Mesenchymal stem cell (in vitro differentiated cells and primary cell): ENCODE results near the gene DGKG.

Experiments
- DNase-seq: peaks from one replicate; pipeline ENCODE4 v3.0.0-alpha.2; 2013
- H2AFZ ChIP-seq: one replicate; pipeline ENCODE4 v1.6.1; 2013; ENCODE audit warnings: low read depth, mild to moderate bottlenecking, control low read depth, inconsistent platforms, low read length, moderate library complexity
- H2AK5ac ChIP-seq: 2 replicates; pipeline ENCODE4 v1.6.1; 2013; ENCODE audit warnings: low read length, moderate library complexity, mild to moderate bottlenecking, inconsistent platforms; ENCODE audit not compliant: severe bottlenecking
- H2BK120ac ChIP-seq: one replicate; pipeline ENCODE4 v1.6.1; 2013; ENCODE audit warnings: low read depth, mild to moderate bottlenecking, inconsistent platforms, low read length, moderate library complexity
- H2BK12ac ChIP-seq, 2 experiments: one replicate each; pipeline ENCODE4 v1.6.1; 2013; ENCODE audit warnings: inconsistent platforms in 2 of 2, low read length in 2 of 2, mild to moderate bottlenecking in 2 of 2, moderate library complexity in 2 of 2, control low read depth in 1 of 2
- H2BK15ac ChIP-seq: one replicate; pipeline ENCODE4 v1.6.1; 2013; ENCODE audit warnings: mild to moderate bottlenecking, low read depth, inconsistent platforms; ENCODE audit not compliant: poor library complexity, severe bottlenecking
- H2BK5ac ChIP-seq: 2 replicates; pipeline ENCODE4 v1.6.1; 2013; ENCODE audit warnings: low read depth, mild to moderate bottlenecking, low read length, control low read depth, inconsistent platforms; ENCODE audit not compliant: poor library complexity, severe bottlenecking
- H3K14ac ChIP-seq, 2 experiments: one replicate each; pipeline ENCODE4 v1.6.1; 2013; ENCODE audit warnings: inconsistent platforms in 2 of 2, low read length in 2 of 2, control low read depth in 1 of 2, mild to moderate bottlenecking in 1 of 2, moderate library complexity in 1 of 2
- H3K18ac ChIP-seq, 2 experiments: one replicate each; pipeline ENCODE4 v1.6.1; 2013; ENCODE audit warnings: inconsistent platforms in 2 of 2, low read length in 2 of 2, control low read depth in 1 of 2, low read depth in 1 of 2, mild to moderate bottlenecking in 1 of 2
- H3K23ac ChIP-seq, 2 experiments: one replicate each; pipeline ENCODE4 v1.6.1; 2013; ENCODE audit warnings: inconsistent platforms in 2 of 2, low read length in 2 of 2, mild to moderate bottlenecking in 2 of 2, moderate library complexity in 2 of 2, control low read depth in 1 of 2
- H3K27ac ChIP-seq: 2 replicates; pipeline ENCODE4 v1.5.1; 2013; ENCODE audit warnings: mild to moderate bottlenecking, moderate library complexity, low read length, control low read depth, inconsistent platforms; ENCODE audit not compliant: poor library complexity, severe bottlenecking
- H3K27me3 ChIP-seq, 2 experiments: 2 replicates each; pipeline versions ENCODE4 v1.6.1 to v1.7.0; 2013; ENCODE audit warnings: low read length in 2 of 2, mild to moderate bottlenecking in 2 of 2, moderate library complexity in 2 of 2, control low read depth in 1 of 2, inconsistent platforms in 1 of 2; ENCODE audit not compliant: control insufficient read depth in 1 of 2, insufficient read depth in 1 of 2
- H3K36me3 ChIP-seq, 2 experiments: 2 replicates each; pipeline versions ENCODE4 v1.6.1 to v1.7.0; 2013; ENCODE audit warnings: low read length in 2 of 2, control low read depth in 1 of 2, inconsistent platforms in 1 of 2, low read depth in 1 of 2, mild to moderate bottlenecking in 1 of 2; ENCODE audit not compliant: insufficient read depth in 2 of 2, control insufficient read depth in 1 of 2
- H3K4ac ChIP-seq, 2 experiments: one replicate each; pipeline ENCODE4 v1.6.1; 2013; ENCODE audit warnings: inconsistent platforms in 2 of 2, low read length in 2 of 2, mild to moderate bottlenecking in 2 of 2, moderate library complexity in 2 of 2, control low read depth in 1 of 2, low read depth in 1 of 2
- H3K4me1 ChIP-seq: 2 replicates; pipeline ENCODE4 v1.6.1; 2013; ENCODE audit warnings: low read depth, low read length, control low read depth; ENCODE audit not compliant: control insufficient read depth, insufficient read depth
- H3K4me2 ChIP-seq: 2 replicates; pipeline ENCODE4 v1.6.1; 2013; ENCODE audit warnings: low read length, mild to moderate bottlenecking, inconsistent platforms; ENCODE audit not compliant: poor library complexity, severe bottlenecking
- H3K4me3 ChIP-seq, 2 experiments: 2 replicates each; pipeline versions ENCODE4 v1.5.1 to v1.7.0; 2013; ENCODE audit warnings: low read length in 2 of 2, mild to moderate bottlenecking in 2 of 2, control low read depth in 1 of 2, low read depth in 1 of 2; ENCODE audit not compliant: insufficient read depth in 1 of 2
- H3K79me1 ChIP-seq: replicated peaks from 2 replicates; pipeline ENCODE4 v1.6.1; 2013; ENCODE audit warnings: mild to moderate bottlenecking, control low read depth, low read length, inconsistent platforms; ENCODE audit not compliant: poor library complexity, severe bottlenecking
- H3K9ac ChIP-seq: 2 replicates; pipeline ENCODE4 v1.7.0; 2013; ENCODE audit warnings: mild to moderate bottlenecking, low read length, moderate library complexity
- H3K9me3 ChIP-seq: 2 replicates; pipeline ENCODE4 v1.7.0; 2013; ENCODE audit warnings: mild to moderate bottlenecking, low read length; ENCODE audit not compliant: control insufficient read depth
- H4K8ac ChIP-seq: one replicate; pipeline ENCODE4 v1.6.1; 2013; ENCODE audit warnings: inconsistent platforms, mild to moderate bottlenecking, low read length, moderate library complexity
- H4K91ac ChIP-seq: one replicate; pipeline ENCODE4 v1.6.1; 2013; ENCODE audit warnings: mild to moderate bottlenecking, low read length, inconsistent platforms
- whole genome bisulfite sequencing: methylation state at CpG from one replicate; pipeline ENCODE4 v1.1.7; 2013; ENCODE audit warnings: mixed read lengths; 5-methylcytosine and 5-hydroxymethylcytosine counted together

Gene DGKG

DNA sequence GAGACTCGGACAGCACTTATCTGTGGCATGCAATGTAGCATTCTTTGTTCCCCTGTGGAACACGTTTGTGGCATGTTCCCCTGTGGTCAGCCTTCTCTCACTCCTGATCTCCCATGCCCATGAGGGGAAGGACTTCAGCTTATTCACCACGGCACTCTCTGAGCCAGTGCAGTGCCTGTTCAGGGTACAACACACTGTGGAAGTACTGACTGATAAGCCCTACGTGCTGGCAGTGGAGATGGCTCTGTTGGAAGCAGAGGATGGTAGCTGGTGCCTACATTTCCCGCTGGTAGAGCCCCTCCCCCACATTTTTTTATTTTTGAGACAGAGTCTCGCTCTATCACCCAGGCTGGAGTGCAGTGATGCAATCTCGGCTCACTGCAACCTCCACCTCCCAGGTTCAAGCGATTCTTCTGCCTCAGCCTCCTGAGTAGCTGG lies 209.7 kb downstream of the DGKG start:
- Histone ChIP-seq H3K23ac (no peak overlapping the region), H3K14ac (no peak overlapping the region), H4K8ac (no peak overlapping the region), H3K18ac (no peak overlapping the region), H2AFZ (no peak overlapping the region), H3K4me2 (no peak overlapping the region), H3K27me3 (peaks cover 2 to 23% of the 10 kb centered on the region in 2 experiments), H2BK5ac (no peak overlapping the region), H2AK5ac (no peak overlapping the region), H2BK15ac (no peak overlapping the region), H3K4me3 (no peak overlapping the region), H3K36me3 (no peaks in the 10 kb centered on the region), H3K4ac (no peak overlapping the region), H3K79me1 (no peaks in the 10 kb centered on the region), H3K9me3 (no peaks in the 10 kb centered on the region), H3K27ac (no peak overlapping the region), H2BK12ac (no peak overlapping the region), H3K4me1 (no peaks in the 10 kb centered on the region), H2BK120ac (no peak overlapping the region), H4K91ac (no peak overlapping the region), H3K9ac (no peak overlapping the region)
- 75% methylated on average over 6 of the region's 8 CpGs for WGBS
- DNase-seq = no peak

DNA sequence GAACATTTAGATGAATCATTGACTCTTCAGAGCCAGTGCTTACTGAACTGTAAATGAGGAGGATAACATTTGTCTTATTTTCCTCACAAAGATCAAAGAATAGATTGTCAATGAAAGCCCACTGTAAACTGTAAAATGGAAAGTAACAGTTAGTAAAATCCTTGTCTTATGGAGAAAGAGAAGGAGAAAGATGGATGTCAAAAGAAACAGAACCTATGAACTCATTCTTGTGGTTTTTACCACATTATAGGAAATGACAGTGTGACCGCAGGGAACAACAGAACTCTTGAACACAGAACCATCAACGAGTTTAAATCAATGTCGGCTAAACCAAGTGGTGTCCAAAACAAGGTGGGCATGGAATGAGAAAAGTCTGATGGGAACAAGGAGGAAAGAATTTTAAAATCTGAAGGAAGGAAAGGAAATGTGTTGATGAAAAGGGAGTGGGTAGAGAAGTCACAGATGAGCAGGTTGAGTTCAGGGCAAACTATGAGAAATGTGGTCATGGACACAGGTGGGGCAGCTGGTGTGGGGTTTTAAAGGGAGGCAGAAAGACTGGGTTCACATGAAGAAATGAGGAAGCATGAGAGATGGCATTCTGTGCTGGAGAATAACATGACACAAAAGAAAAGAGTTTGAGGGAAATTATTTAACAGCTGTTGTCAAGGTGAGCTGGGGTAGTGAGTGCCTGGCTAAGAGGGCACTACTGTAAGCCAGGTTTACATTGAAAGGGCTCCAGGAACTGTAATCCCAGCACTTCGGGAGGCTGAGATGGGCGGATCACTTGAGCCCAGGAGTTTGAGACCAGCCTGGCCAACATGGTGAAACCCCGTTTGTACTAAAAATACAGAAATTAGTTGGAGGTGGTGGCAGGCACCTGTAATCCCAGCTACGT lies 210.7 kb downstream of the DGKG start:
- no peak overlapping the region for H3K4ac ChIP-seq
- no peaks in the 10 kb centered on the region for H3K36me3 ChIP-seq
- H3K27ac ChIP-seq = no peak overlapping the region
- WGBS = 94% methylated on average over 7 of the region's 7 CpGs
- H2AFZ ChIP-seq = no peak overlapping the region
- H2BK12ac ChIP-seq = no peak overlapping the region
- H3K14ac ChIP-seq = no peak overlapping the region
- no peak overlapping the region for H2BK120ac ChIP-seq
- H4K8ac ChIP-seq = no peak overlapping the region
- no peak overlapping the region for H3K23ac ChIP-seq
- peaks cover 2 to 29% of the 10 kb centered on the region in 2 experiments for H3K27me3 ChIP-seq
- H4K91ac ChIP-seq = no peak overlapping the region
- no peak overlapping the region for H2BK5ac ChIP-seq
- H3K9me3 ChIP-seq = no peaks in the 10 kb centered on the region
- H3K9ac ChIP-seq = no peak overlapping the region
- no peak overlapping the region for H2AK5ac ChIP-seq
- H3K4me2 ChIP-seq = no peak overlapping the region
- H3K4me3 ChIP-seq = no peak overlapping the region
- H2BK15ac ChIP-seq = no peak overlapping the region
- DNase-seq = no peak
- no peak overlapping the region for H3K18ac ChIP-seq
- H3K79me1 ChIP-seq = no peaks in the 10 kb centered on the region
- no peaks in the 10 kb centered on the region for H3K4me1 ChIP-seq

DNA sequence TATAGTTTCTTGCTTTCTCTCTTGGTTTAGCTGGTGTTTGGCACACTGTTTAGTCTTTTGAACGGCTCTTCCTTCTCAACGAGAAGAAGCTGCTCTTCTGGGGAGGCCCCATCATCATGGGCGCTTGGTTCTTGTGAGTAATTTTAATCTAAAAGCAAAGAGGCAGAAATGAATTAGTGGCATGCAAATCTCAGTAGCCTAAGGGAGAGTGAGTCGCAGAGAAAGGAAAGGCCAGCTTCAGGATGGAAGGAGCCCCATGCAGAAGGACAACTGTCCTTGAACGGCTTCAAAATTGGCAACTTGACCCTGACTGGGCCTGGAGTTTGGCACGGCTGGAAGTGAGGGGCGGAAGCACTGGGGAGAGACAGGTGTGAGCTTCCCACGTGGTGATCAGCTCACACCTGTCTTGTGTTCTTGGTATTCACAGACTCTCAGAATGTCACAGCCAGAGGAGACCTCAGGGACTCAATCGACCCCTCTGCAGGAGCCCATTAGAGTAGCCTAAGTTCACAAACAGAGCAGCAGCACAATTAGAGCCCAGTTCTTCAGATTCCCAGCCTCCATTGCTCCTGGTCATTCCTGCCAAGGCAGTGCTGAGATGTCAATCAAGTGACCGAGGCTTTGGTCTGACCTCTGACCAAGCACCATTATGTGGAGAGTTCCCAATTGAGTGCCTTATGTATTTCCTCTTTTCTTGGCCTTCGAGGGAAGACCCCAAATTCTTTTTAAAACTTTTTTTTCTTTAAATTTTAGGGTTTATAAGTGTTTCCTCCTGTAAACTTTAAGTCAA lies 211.8 kb downstream of the DGKG start:
- no peak overlapping the region for H3K4ac ChIP-seq
- no peaks in the 10 kb centered on the region for H3K4me1 ChIP-seq
- no peak overlapping the region for H3K27ac ChIP-seq
- H4K8ac ChIP-seq = no peak overlapping the region
- 83% methylated on average over 9 of the region's 11 CpGs for WGBS
- H4K91ac ChIP-seq = no peak overlapping the region
- no peak overlapping the region for H2BK12ac ChIP-seq
- H2BK15ac ChIP-seq = no peak overlapping the region
- no peaks in the 10 kb centered on the region for H3K79me1 ChIP-seq
- no peak overlapping the region for H2AK5ac ChIP-seq
- H2BK120ac ChIP-seq = no peak overlapping the region
- no peak overlapping the region for H3K4me2 ChIP-seq
- no peaks in the 10 kb centered on the region for H3K9me3 ChIP-seq
- no peak overlapping the region for H3K14ac ChIP-seq
- H3K27me3 ChIP-seq = peaks cover 2 to 30% of the 10 kb centered on the region in 2 experiments
- no peak overlapping the region for H3K4me3 ChIP-seq
- H3K23ac ChIP-seq = no peak overlapping the region
- H3K36me3 ChIP-seq = no peaks in the 10 kb centered on the region
- H3K18ac ChIP-seq = no peak overlapping the region
- no peak overlapping the region for H2AFZ ChIP-seq
- no peak overlapping the region for H3K9ac ChIP-seq
- DNase-seq = no peak
- H2BK5ac ChIP-seq = no peak overlapping the region

DNA sequence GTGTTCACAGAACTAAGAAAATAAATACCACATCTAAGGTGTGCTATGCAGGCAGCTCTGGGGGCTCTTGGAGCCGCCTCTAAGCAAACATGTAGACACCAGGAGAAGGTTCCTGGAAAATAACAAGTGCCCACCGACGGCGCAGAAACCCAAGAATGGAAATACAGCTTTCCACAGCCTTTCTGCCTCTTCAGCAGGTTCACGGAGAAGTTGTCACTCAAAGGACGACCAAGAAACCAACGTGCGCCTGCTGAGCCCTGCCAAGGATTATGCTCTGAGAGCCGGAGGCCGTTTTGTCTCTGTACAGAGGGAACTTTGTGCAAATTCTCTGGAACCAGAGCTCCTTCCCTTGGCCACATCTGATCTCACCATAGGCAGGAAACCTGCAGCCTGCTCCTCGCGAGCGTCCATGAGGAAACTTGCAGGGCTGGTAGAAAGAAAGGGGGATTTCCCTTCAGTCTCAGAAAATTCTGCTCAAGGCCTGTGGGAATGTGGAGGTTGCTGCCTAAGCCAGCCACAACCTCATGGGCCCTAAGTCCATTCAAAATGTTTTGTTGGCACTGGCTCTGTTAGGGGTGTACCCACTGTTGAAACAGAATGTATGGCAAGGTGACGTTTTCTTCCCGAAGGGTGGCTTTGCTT lies 212.6 kb downstream of the DGKG start:
- 87% methylated on average over 15 of the region's 15 CpGs for WGBS

More for the DNA sequence above, 212.6 kb downstream of the DGKG start:
- no peak overlapping the region for H4K8ac ChIP-seq
- no peak overlapping the region for H3K9ac ChIP-seq
- H2AK5ac ChIP-seq = no peak overlapping the region
- H3K27me3 ChIP-seq = peaks cover 2 to 30% of the 10 kb centered on the region in 2 experiments
- H3K23ac ChIP-seq = no peak overlapping the region
- no peak overlapping the region for H2AFZ ChIP-seq
- no peak overlapping the region for H3K4ac ChIP-seq
- no peak overlapping the region for H3K4me3 ChIP-seq
- H3K4me2 ChIP-seq = no peak overlapping the region
- no peak overlapping the region for H2BK12ac ChIP-seq
- no peaks in the 10 kb centered on the region for H3K9me3 ChIP-seq
- H3K18ac ChIP-seq = no peak overlapping the region
- H4K91ac ChIP-seq = no peak overlapping the region
- H2BK5ac ChIP-seq = no peak overlapping the region
- no peaks in the 10 kb centered on the region for H3K36me3 ChIP-seq
- no peaks in the 10 kb centered on the region for H3K79me1 ChIP-seq
- no peak overlapping the region for H3K14ac ChIP-seq
- H2BK120ac ChIP-seq = no peak overlapping the region
- no peak overlapping the region for H3K27ac ChIP-seq
- no peak for DNase-seq
- H2BK15ac ChIP-seq = no peak overlapping the region
- no peaks in the 10 kb centered on the region for H3K4me1 ChIP-seq
